ENCODE data around the gene CYTIP. TPM values are rescaled to one million over a fixed set of nuclear protein-coding genes. Genes with fewer than 3 reads are reported as not detected.

Gene CYTIP
- total RNA-seq, 1 donor from 2014 or later = not detected

DNA sequence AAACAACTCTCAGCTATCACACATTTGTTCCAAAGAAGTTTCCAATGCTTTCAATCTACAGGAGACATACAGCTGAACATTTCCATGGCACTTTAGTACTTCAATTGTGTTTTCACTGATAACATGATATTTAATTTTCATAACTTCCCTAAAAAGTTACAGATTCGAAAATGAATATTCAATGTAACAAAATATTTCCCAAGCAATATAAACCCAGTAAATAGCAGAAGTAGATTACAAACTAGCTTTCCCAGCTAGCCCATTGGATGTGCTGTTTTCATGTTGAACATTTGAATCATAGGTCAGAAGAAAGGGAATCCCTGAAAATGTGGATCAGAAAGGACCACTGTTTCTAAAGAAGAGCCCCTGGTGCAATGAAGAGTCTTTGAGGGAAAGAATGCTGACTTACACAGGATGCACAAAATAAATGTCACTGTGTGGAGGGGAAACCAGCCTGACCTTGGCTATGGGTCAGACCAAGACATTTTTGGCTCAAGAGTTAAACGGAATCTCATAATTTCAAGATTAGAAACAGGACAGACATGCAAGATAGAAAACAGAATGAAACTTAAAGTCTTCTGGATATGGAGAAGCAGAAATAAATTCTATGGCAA, 22.5 kb downstream of the CYTIP start:
- H3K27ac Mint-ChIP-seq = no peak overlapping the region
- no peak for TF ChIP-seq CTCF (IDR thresholded peaks at IDR 0.05; ENCODE audit: unreplicated experiment)
- no peaks in the 10 kb centered on the region for H3K27me3 Mint-ChIP-seq (ENCODE audit: low read depth)
- no peak for DNase-seq (ENCODE audit: low spot score in 2 of 2, unreplicated experiment in 2 of 2)
- H3K4me3 Mint-ChIP-seq = no peak overlapping the region
- H3K4me1 Mint-ChIP-seq = no peaks in the 10 kb centered on the region
- no peaks in the 10 kb centered on the region for H3K36me3 Mint-ChIP-seq
- H3K9me3 Mint-ChIP-seq = peaks cover 13% of the 10 kb centered on the region

DNA sequence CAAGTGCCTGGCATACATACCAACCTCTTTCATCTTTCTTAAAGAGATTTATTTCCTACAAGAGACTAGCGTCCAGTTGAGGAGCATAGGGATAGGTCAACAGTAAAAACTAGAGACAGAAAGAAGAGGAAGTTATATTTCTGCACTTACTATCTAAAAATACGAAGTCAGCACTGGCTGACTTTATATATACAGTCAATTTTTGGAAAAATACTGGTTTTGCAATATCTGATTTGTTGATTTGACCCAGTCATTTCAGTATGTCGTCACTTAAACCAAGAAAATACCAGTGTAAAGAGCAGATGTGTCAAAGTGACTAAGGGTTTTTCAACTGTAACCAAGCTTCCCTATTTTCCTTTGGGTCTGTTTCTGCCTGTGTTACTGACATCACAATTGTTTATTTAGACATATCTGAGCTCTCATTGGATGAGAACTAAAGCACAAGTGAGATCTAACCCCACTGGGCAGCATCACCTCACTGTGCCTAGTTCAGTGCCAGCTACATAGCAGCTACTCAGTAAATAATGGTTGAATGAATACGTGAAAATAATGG, 23.0 kb downstream of the CYTIP start:
- H3K36me3 Mint-ChIP-seq = no peaks in the 10 kb centered on the region
- TF ChIP-seq CTCF (IDR thresholded peaks at IDR 0.05; ENCODE audit: unreplicated experiment) = no peak
- peaks cover under 1% of the 10 kb centered on the region for H3K27me3 Mint-ChIP-seq (ENCODE audit: low read depth)
- peaks cover 9% of the 10 kb centered on the region for H3K9me3 Mint-ChIP-seq
- H3K4me1 Mint-ChIP-seq = no peaks in the 10 kb centered on the region
- no peak overlapping the region for H3K4me3 Mint-ChIP-seq
- no peak overlapping the region for H3K27ac Mint-ChIP-seq
- no peak for DNase-seq (ENCODE audit: low spot score in 2 of 2, unreplicated experiment in 2 of 2)

DNA sequence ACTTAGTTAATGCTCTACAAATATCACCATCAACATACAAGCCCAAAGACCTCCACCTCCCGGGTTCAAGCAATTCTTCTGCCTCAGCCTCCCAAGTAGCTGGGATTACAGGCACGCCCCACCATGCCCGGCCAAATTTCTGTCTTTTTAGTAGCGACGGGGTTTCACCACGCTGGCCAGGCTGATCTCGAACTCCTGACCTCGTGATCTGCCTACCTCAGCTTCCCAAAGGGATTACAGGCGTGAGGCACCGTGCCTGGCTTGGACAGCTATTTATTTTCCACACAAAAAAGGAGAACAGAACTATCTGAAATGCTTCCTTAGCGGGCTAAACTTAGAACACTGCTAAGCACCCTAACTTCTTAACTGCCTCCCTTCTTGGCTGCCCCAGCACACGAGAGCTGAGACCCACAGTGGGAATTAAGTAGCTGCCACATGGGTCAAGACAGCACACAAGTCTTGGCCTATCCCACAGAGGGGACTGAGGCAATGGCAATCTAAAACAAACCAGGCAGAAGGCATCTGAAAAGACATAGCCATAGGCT, 24.8 kb downstream of the CYTIP start:
- TF ChIP-seq CTCF (IDR thresholded peaks at IDR 0.05; ENCODE audit: unreplicated experiment) = no peak
- no peaks in the 10 kb centered on the region for H3K4me1 Mint-ChIP-seq
- peaks cover 5% of the 10 kb centered on the region for H3K9me3 Mint-ChIP-seq
- no peak overlapping the region for H3K27ac Mint-ChIP-seq
- peaks cover 4% of the 10 kb centered on the region for H3K27me3 Mint-ChIP-seq (ENCODE audit: low read depth)
- DNase-seq (ENCODE audit: low spot score in 2 of 2, unreplicated experiment in 2 of 2) = no peak
- no peak overlapping the region for H3K4me3 Mint-ChIP-seq
- no peaks in the 10 kb centered on the region for H3K36me3 Mint-ChIP-seq

DNA sequence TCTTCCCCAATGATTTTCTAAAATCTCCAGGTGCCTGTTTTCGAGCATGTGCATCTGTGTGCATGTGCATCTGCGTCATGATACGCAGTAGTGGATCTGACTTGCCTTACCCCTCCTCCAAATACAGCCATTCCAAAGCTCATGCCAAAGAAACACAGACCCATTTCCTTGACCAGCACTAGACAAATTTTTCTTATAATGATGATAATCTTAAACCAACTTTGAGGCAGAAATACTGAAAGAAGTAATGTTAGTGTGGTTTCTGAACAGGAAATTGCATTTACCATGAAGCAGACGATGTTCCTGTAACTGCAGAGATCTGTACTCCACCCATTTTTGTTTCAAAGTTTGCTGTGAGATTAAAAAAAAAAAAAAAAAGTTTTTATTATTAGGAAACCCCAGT, 25.6 kb downstream of the CYTIP start:
- H3K27me3 Mint-ChIP-seq (ENCODE audit: low read depth) = peaks cover 4% of the 10 kb centered on the region
- H3K27ac Mint-ChIP-seq = no peak overlapping the region
- TF ChIP-seq CTCF (IDR thresholded peaks at IDR 0.05; ENCODE audit: unreplicated experiment) = no peak
- H3K9me3 Mint-ChIP-seq = peaks cover 5% of the 10 kb centered on the region
- DNase-seq (ENCODE audit: low spot score in 2 of 2, unreplicated experiment in 2 of 2) = no peak
- no peaks in the 10 kb centered on the region for H3K4me1 Mint-ChIP-seq
- no peak overlapping the region for H3K4me3 Mint-ChIP-seq
- no peaks in the 10 kb centered on the region for H3K36me3 Mint-ChIP-seq

- Mint-ChIP-seq H3K27ac (no peak overlapping the region), H3K4me1 (no peaks in the 10 kb centered on the region), H3K4me3 (no peak overlapping the region), H3K27me3 (ENCODE audit: low read depth) (peaks cover 4% of the 10 kb centered on the region), H3K9me3 (no peaks in the 10 kb centered on the region), H3K36me3 (no peaks in the 10 kb centered on the region)
- no peak for TF ChIP-seq CTCF (IDR thresholded peaks at IDR 0.05; ENCODE audit: unreplicated experiment)
- DNase-seq (ENCODE audit: low spot score in 2 of 2, unreplicated experiment in 2 of 2) = no peak
These were observed 28.2 kb downstream of the CYTIP start for GRCh38 chr2:157415591-157416101.

All from mesothelial cell of epicardium (in vitro differentiated cells).